T-helper 2 cell (primary cell): Measurements from ENCODE around the gene PNPLA7.
A peak's percentile ranks its signal among the peaks of the same experiment; 100 is the strongest.
"Not testable (repeated sequence)": the region's sequence is repeated elsewhere in the genome, so short reads cannot be mapped to it uniquely, and the experiment has no call there.

ENCODE experiments used
- DNase-seq, 5 experiments: peaks; one replicate each; pipeline versions ENCODE4 v3.0.0 to v3.0.0-alpha.2; 2012 to 2022

PNPLA7 gene

DNA sequence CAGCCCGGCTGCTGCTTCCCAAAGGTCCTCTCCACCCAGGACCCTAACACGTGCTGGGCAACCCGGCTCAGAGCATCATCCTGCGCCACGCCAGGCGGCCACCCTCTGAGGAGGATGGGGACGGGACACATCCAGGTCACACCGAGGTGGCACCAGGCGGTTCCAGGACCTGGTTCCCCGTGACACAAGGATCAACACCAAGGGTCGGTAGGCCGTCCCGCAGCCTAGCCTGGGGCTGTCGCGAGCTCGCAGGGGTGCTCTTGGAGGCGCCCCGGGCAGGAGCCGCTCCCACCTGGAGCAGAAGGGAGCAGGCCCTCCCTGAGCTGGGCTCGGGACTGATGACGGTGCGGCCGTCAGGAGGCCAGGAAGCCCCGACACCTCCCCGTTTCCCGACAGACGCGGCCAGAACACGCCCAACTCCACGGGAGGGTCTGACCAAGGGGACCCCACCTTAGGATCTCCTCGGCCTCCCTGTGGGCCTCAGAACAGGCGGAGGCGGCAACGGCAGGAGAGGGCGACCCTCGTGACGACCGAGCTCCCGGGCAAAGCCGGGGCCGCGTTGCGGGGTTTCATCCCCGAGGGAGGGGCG, 133.5 kb downstream of the PNPLA7 start:
- DNase-seq = no peak

- no peak for DNase-seq
Observed at GRCh38 chr9:137416006-137416562, 134.1 kb downstream of the PNPLA7 start.

DNA sequence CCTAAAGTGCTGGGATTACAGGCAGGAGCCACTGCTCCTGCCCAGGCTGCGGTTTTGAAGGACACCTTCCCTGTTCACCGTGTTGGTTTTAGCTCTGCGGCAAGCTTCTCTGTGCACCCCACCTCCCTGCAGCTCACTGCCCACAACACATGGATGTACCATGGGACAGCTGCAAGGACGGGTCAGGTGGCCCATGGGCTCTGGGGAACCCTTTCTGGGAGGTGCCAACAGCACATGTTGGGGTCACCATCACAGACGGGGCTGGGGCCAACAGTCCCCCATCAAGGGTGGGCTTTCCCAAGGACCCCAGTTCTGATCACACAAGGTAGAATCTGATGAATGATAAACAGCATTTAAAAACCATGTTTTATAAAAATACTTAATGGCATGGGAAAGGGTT, 134.8 kb downstream of the PNPLA7 start:
- no peak for DNase-seq

GRCh38 chr9:137412431-137412830, 137.8 kb downstream of the PNPLA7 start:
- no peak for DNase-seq

DNA sequence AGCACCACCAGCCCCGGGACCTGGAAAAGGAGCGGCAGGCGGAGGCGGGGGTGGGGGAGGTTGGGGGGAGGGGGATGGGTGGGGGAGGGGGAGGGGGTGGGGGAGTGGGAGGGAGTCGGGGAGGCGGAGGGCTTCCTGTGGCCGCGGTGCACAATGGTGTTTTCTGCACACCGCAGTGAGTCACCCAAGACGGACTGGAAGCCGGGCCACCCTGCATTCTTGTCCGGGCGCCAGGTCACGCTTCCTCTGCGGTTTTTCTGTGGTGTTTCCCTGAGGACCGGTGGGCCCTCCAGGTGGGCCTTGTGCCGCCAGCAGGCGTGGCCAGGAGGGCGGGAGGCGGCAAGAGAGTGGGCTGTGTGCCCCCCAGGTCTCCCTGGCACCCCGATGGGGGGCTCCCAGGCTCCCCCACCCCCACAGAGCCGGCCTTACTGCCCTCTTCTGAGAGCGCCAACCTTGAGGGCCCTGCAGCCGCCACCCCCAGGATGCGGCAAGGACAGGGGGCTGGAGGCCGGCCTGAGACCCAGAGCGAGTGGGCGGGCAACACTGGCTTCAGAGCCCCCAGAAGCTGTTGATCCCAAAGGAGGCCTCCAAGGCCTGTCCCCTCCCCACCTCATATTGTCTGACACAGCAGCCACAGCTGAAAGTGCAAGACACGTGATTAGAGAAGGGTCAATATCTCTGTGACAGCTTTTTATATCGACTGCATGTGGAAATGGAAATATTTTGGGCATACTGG, 138.4 kb downstream of the PNPLA7 start:
- DNase-seq = peak in 1 of 5 experiments; percentile 48

DNA sequence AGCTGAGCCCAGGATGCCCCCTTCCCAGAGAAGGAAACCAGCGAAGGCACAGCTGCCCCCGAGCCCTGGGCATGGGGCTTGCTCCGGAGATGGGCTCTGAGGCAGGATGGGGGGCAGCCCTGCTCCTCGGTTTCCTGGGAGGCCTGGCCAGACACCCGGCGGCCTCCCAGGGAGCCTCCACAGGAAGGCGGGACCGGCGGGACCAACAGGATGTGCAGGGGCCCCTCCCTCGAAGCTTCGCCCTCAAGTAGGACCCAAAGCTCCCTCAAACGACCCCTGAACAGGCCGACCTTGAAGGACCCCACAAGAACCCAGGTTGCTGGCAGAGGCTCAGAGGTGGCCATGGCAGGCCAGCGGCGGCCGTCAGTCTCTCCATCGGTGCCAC, 138.9 kb downstream of the PNPLA7 start:
- no peak for DNase-seq

GRCh38 chr9:137410891-137411249, 139.3 kb downstream of the PNPLA7 start:
- no peak for DNase-seq

- not testable (repeated sequence) for DNase-seq
Observed at GRCh38 chr9:137410236-137410890, 139.8 kb downstream of the PNPLA7 start.
